Measurements from ENCODE around the gene ITM2B. TPM values are rescaled to one million over a fixed set of nuclear protein-coding genes. Genes with fewer than 3 reads are reported as not detected.
"Not testable (repeated sequence)": the region's sequence is repeated elsewhere in the genome, so short reads cannot be mapped to it uniquely, and the experiment has no call there.

The ITM2B gene
- total RNA-seq, 4 donors from 2014 or later: 117 to 352 (median 310) TPM

GRCh38 chr13:48214519-48215121, 18.4 kb upstream of the ITM2B start:
- Histone ChIP-seq H3K4me3 (no peak overlapping the region), H3K27ac (no peak overlapping the region), H3K4me1 (no peaks in the 10 kb centered on the region), H3K9me3 (no peaks in the 10 kb centered on the region), H3K27me3 (no peaks in the 10 kb centered on the region), H3K36me3 (no peaks in the 10 kb centered on the region)
- WGBS, 2 donors (ENCODE audit: low coverage in 1 of 2): 83 to 100% methylated on average over 1 of the region's 1 CpG
- DNase-seq: no peak
- intact Hi-C loops (cut with DNase I; ENCODE audit: low total_unique reads) (no loop called here), in situ Hi-C loops (cut with MboI; ENCODE audit: low pct_ligation_motif_present in 1 of 4, low pct_unique_long_range_greater_than_20kb in 1 of 4, low sequenced_read_pairs in 3 of 4) (no loop called here)
- TF ChIP-seq EP300 (IDR thresholded peaks at IDR 0.05; ENCODE audit: low read depth): no peak
- TF ChIP-seq POLR2AphosphoS5 (IDR thresholded peaks at IDR 0.05): no peak
- TF ChIP-seq POLR2A (IDR thresholded peaks at IDR 0.05): no peak
- TF ChIP-seq CTCF (IDR thresholded peaks at IDR 0.05): no peak

- H3K27me3 ChIP-seq; DNase-seq; in situ Hi-C loops (cut with MboI; ENCODE audit: low pct_ligation_motif_present in 1 of 4, low pct_unique_long_range_greater_than_20kb in 1 of 4, low sequenced_read_pairs in 3 of 4); intact Hi-C loops (cut with DNase I; ENCODE audit: low total_unique reads); H3K27ac ChIP-seq; H3K4me3 ChIP-seq; H3K9me3 ChIP-seq; H3K36me3 ChIP-seq; H3K4me1 ChIP-seq: not testable (repeated sequence)
- WGBS, 2 donors (ENCODE audit: low coverage in 1 of 2): 38 to 52% methylated on average over 1 of the region's 1 CpG
These were observed 17.3 kb upstream of the ITM2B start for GRCh38 chr13:48215511-48216203.

GRCh38 chr13:48216204-48216711, 16.7 kb upstream of the ITM2B start:
- intact Hi-C loops (cut with DNase I; ENCODE audit: low total_unique reads) (no loop called here), in situ Hi-C loops (cut with MboI; ENCODE audit: low pct_ligation_motif_present in 1 of 4, low pct_unique_long_range_greater_than_20kb in 1 of 4, low sequenced_read_pairs in 3 of 4) (no loop called here)
- WGBS, 2 donors (ENCODE audit: low coverage in 1 of 2): 81 to 100% methylated on average over 1 to 2 of the region's 2 CpGs
- Histone ChIP-seq H3K4me3 (no peak overlapping the region), H3K36me3 (no peaks in the 10 kb centered on the region), H3K27me3 (no peaks in the 10 kb centered on the region), H3K9me3 (no peaks in the 10 kb centered on the region), H3K4me1 (peaks cover 0 to 11% (median 0%) of the 10 kb centered on the region in 4 donors), H3K27ac (no peak overlapping the region)
- no peak for DNase-seq
- no peak for TF ChIP-seq EP300 (IDR thresholded peaks at IDR 0.05; ENCODE audit: low read depth)
- no peak for TF ChIP-seq CTCF (IDR thresholded peaks at IDR 0.05)
- no peak for TF ChIP-seq POLR2A (IDR thresholded peaks at IDR 0.05)
- no peak for TF ChIP-seq POLR2AphosphoS5 (IDR thresholded peaks at IDR 0.05)

DNA sequence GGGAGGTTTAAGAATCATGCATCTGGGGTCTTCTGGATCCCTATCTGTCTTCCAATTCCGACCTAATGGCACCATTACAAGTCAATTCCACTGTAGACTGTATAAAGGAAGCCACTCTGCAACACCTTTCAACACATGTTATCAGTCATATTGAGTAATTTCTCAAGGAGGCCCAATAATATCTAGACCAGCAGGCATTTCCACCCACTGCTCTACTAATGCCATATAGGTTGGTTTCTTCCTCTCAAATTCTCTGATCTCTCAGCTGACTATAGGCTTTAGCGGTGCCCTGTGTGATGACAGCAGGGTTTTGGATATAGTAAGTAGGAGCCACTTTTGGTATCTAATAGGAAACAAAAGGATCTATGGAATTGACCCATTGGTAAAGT, 12.4 kb upstream of the ITM2B start:
- peaks cover 0 to 29% (median 4%) of the 10 kb centered on the region in 4 donors for H3K4me1 ChIP-seq
- WGBS, 2 donors (ENCODE audit: low coverage in 1 of 2): 75% methylated on average over 2 of the region's 2 CpGs
- no peak overlapping the region for H3K4me3 ChIP-seq
- no peaks in the 10 kb centered on the region for H3K9me3 ChIP-seq
- no peak for TF ChIP-seq CTCF (IDR thresholded peaks at IDR 0.05)
- no peak for TF ChIP-seq POLR2A (IDR thresholded peaks at IDR 0.05)
- TF ChIP-seq EP300 (IDR thresholded peaks at IDR 0.05; ENCODE audit: low read depth): no peak
- no peak for TF ChIP-seq POLR2AphosphoS5 (IDR thresholded peaks at IDR 0.05)
- in situ Hi-C loops (cut with MboI; ENCODE audit: low pct_ligation_motif_present in 1 of 4, low pct_unique_long_range_greater_than_20kb in 1 of 4, low sequenced_read_pairs in 3 of 4): no loop called here
- DNase-seq: no peak
- intact Hi-C loops (cut with DNase I; ENCODE audit: low total_unique reads): no loop called here
- no peaks in the 10 kb centered on the region for H3K36me3 ChIP-seq
- H3K27me3 ChIP-seq: no peaks in the 10 kb centered on the region
- H3K27ac ChIP-seq: peak overlapping the region; percentile 71 to 82 (median 76)

Data from transverse colon (tissue), 4 donors.